Stimulated activated naive CD8-positive, alpha-beta T cell treated with anti-CD3 and anti-CD28 coated beads, Interleukin-15, Interleukin-2, amounts not matched to agents 100 ng/mL and 50 ng/mL, for 24 hours (primary cell): ENCODE data around the gene KCTD19.

Experiments
- H3K27ac Mint-ChIP-seq: one replicate; pipeline ENCODE4 v1.8.0; 2021; ENCODE audit warnings: mild to moderate bottlenecking, mixed read lengths
- H3K27me3 Mint-ChIP-seq: one replicate; pipeline ENCODE4 v1.8.0; 2021; ENCODE audit warnings: mixed read lengths
- H3K36me3 Mint-ChIP-seq: one replicate; pipeline ENCODE4 v1.8.0; 2021; ENCODE audit warnings: low read depth, mixed read lengths
- H3K4me1 Mint-ChIP-seq: one replicate; pipeline ENCODE4 v1.8.0; 2021; ENCODE audit warnings: low read depth, mixed read lengths
- H3K4me3 Mint-ChIP-seq: one replicate; pipeline ENCODE4 v1.8.0; 2021; ENCODE audit warnings: mild to moderate bottlenecking, mixed read lengths
- H3K9me3 Mint-ChIP-seq: one replicate; pipeline ENCODE4 v1.8.0; 2021; ENCODE audit warnings: mixed read lengths

KCTD19 gene

DNA sequence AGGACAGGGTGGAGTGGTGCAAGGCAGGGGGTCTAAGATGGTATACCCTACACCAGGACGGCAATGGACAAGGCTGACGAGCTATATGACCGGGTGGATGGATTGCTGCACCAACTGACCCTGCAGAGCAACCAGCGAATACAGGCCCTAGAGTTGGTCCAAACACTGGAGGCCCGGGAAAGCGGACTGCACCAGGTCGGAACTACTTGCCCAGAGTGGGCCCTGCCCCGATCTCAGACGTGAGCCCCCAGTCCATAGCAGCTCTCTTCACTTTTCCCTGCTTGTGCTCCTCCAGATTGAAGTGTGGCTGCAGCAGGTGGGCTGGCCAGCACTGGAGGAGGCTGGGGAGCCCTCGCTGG is 44.1 kb downstream of the KCTD19 start:
- peaks cover 14% of the 10 kb centered on the region for H3K4me1 Mint-ChIP-seq
- no peaks in the 10 kb centered on the region for H3K27me3 Mint-ChIP-seq
- no peak overlapping the region for H3K4me3 Mint-ChIP-seq
- H3K36me3 Mint-ChIP-seq = peaks cover 16% of the 10 kb centered on the region
- H3K27ac Mint-ChIP-seq = no peak overlapping the region
- no peaks in the 10 kb centered on the region for H3K9me3 Mint-ChIP-seq

DNA sequence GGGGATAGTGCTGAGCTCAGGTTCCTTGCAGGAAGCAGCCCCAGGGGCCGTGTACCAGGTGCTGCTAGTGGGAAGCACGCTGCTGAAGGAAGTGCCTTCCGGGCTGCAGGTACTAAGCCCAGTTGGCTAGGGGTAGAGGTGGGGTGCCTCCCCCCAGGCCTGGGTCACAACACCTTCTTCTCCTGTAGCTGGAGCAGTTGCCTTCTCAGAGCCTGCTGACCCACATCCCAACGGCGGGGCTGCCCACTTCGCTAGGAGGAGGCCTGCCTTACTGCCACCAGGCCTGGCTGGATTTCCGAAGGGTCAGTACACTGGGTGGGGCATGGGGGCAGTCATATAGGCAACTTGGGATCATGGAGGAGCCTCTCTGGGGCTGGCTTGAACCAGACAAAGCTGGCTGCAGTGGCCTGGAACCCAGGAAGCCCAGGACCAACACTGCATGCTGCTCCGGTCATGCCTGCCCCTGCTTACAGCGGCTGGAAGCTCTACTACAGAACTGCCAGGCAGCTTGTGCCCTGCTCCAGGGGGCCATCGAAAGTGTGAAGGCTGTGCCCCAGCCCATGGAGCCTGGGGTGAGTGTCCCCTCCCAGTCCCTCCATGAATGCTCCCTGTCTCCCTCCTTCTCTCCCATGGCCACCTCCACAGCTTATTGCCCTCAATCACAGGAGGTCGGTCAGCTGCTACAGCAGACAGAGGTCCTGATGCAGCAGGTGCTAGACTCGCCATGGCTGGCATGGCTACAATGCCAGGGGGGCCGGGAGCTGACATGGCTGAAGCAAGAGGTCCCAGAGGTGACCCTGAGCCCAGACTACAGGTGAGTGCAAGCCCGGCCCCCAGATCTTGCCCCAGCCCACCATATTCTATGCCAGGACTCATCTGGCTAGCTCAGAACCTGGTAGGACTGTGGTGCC is 44.8 kb downstream of the KCTD19 start:
- peaks cover 22% of the 10 kb centered on the region for H3K36me3 Mint-ChIP-seq
- H3K4me1 Mint-ChIP-seq = peaks cover 20% of the 10 kb centered on the region
- H3K4me3 Mint-ChIP-seq = no peak overlapping the region
- no peaks in the 10 kb centered on the region for H3K27me3 Mint-ChIP-seq
- no peaks in the 10 kb centered on the region for H3K9me3 Mint-ChIP-seq
- H3K27ac Mint-ChIP-seq = no peak overlapping the region

DNA sequence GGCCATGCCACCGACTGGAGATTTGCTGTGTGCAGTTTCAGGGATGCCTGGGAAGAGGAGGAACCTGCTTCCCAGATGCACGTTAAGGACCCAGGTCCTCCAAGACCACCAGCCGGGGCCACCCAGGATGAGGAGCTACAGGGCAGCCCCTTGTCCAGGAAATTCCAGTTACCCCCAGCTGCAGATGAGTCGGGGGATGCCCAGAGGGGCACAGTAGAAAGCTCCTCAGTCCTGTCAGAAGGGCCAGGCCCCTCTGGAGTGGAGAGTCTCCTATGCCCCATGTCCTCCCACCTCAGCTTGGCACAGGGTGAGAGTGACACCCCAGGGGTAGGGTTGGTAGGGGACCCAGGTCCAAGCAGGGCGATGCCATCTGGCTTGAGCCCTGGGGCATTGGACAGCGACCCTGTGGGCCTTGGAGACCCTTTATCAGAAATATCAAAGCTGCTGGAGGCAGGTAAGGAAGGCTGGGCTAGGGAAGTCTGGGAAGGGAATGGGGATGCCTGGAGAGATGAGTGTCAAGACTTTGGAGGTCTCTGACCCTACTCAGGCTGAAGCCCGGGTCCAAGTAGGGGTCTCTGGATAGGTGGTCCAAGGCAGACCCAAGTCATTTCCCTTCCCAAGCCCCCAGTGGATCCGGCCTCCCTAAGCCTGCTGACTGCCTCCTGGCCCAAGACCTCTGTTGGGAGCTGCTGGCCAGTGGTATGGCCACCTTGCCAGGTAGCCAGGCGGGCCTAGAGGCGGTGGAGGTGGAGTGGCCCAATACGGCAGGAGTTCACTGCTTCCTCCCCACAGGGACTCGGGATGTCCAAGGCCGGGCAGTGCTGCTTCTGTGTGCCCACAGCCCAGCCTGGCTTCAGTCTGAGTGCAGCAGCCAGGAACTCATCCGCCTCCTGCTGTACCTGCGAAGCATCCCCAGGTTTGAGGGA is 46.2 kb downstream of the KCTD19 start:
- peaks cover 26% of the 10 kb centered on the region for H3K4me1 Mint-ChIP-seq
- peak overlapping the region; percentile 52 for H3K27ac Mint-ChIP-seq
- no peaks in the 10 kb centered on the region for H3K9me3 Mint-ChIP-seq
- H3K4me3 Mint-ChIP-seq = peak overlapping the region; percentile 69
- H3K27me3 Mint-ChIP-seq = no peaks in the 10 kb centered on the region
- peaks cover 31% of the 10 kb centered on the region for H3K36me3 Mint-ChIP-seq

DNA sequence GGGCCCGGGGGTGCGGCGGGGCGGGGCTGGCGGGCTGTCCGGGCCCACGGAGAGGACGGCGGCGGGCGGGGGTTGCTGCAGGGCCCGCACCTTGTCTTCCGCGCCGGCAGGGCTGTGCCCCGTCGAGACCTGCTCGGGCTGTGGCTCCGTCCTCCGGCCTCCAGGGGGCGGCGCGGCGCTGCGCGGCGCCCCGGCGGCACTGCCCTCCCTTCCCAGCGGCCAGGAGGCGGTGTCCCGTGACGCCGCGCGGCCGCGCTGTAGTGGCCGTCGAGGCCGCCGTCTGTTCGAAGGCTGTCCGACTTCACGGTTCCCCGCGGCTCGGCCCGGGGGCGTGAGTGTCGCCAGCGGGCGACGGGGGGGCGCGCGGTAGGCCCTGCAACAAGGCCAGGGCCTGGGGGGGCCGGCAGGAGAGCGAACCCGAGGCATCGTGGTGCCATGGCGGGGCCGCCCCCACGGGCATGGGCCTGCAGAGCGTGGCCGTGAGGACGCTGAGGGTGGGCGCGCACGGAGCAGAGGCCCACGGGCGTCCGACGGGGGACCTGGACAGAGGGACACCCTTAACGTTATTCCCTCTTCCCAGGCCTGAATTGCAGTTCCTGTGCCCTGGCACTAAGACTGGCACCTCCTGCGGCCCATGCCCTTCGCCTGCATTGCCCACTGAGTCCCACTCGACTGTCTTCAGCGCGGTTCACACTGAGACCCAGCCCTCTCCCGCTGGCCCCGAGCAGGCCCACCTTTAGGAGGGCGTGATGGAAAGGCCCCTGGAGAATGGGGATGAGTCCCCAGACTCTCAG is 47.0 kb downstream of the KCTD19 start, which contains the start of gene PLEKHG4:
Gene PLEKHG4 (plus strand): TSS at position 237 of the 794 bp plus-strand sequence. CDS start 513 bp downstream, at position 750.
- Mint-ChIP-seq H3K27ac (peak within 1 kb of the TSS; percentile 91), H3K4me3 (peak within 1 kb of the TSS; percentile 91), H3K4me1 (peaks cover 26% of the 10 kb centered on the region), H3K9me3 (no peaks in the 10 kb centered on the region), H3K36me3 (peaks cover 33% of the 10 kb centered on the region), H3K27me3 (no peaks in the 10 kb centered on the region)

DNA sequence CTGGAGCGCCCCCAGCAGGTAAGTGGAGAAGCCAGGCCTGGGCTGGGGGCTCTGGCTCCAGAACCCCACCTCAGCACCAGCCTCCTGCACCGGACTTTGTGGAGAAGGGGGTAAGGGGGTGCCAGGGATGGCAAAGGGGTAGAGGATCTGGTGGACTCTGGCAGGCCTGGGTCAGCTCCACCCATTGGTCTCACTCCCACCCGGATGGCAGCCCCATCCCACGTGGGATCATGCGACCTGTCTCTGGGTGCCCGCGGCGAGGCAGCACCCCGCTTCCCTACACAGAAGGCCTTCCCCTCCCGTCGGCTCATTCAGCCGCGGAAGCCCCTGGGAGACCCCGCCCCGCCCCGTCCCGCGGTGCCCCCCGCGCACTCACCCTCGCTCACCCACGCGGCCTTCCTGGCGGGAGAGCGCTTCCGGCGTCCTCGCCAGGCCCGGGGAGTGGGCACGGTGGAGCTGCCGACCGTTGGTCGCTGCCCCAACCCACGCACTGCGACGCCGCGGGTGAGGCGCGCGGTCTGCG is 47.7 kb downstream of the KCTD19 start:
- no peaks in the 10 kb centered on the region for H3K27me3 Mint-ChIP-seq
- H3K27ac Mint-ChIP-seq = peak overlapping the region; percentile 91
- H3K36me3 Mint-ChIP-seq = peaks cover 31% of the 10 kb centered on the region
- peak overlapping the region; percentile 91 for H3K4me3 Mint-ChIP-seq
- H3K4me1 Mint-ChIP-seq = peaks cover 26% of the 10 kb centered on the region
- no peaks in the 10 kb centered on the region for H3K9me3 Mint-ChIP-seq

DNA sequence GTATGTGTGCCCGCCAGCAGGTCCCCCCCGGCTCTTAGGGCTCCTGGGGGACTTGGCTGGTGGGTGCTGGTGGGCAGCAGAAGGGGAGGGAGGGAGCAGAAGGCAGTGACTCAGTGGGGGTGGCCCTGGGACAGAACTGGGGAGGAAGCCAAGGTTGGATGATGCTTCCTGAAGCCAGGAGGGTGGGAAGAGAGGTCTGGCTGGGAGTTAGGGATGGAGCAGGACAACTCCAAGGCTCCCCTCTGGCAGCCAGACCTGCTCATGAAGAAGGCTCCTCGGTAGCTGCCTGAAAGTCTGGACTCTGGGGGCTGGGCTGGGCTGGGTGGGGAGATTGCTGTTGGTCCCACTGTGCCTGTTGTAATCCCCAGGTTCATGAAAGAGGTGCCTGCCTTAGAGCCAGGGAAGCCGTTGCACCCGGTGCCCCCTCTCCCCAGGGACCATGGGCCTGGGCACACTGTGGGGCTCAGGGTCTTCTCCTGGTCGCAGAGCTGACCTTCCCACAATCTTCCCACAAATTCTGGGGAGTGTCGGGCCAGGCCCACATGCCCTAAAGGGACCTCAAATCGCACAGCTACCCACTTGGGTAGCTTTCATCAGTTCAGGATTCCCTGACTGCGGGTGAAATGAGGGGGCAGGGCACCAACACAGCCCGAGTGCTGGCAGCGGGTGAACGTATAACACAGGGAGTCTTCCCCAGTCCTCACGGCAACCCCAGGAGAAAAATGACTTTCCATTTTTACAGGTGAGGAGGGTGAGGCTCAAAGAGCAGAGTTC is 48.4 kb downstream of the KCTD19 start:
- H3K4me3 Mint-ChIP-seq = peak overlapping the region; percentile 91
- peaks cover 26% of the 10 kb centered on the region for H3K4me1 Mint-ChIP-seq
- peaks cover 24% of the 10 kb centered on the region for H3K36me3 Mint-ChIP-seq
- H3K27me3 Mint-ChIP-seq = no peaks in the 10 kb centered on the region
- no peaks in the 10 kb centered on the region for H3K9me3 Mint-ChIP-seq
- H3K27ac Mint-ChIP-seq = peak overlapping the region; percentile 91

DNA sequence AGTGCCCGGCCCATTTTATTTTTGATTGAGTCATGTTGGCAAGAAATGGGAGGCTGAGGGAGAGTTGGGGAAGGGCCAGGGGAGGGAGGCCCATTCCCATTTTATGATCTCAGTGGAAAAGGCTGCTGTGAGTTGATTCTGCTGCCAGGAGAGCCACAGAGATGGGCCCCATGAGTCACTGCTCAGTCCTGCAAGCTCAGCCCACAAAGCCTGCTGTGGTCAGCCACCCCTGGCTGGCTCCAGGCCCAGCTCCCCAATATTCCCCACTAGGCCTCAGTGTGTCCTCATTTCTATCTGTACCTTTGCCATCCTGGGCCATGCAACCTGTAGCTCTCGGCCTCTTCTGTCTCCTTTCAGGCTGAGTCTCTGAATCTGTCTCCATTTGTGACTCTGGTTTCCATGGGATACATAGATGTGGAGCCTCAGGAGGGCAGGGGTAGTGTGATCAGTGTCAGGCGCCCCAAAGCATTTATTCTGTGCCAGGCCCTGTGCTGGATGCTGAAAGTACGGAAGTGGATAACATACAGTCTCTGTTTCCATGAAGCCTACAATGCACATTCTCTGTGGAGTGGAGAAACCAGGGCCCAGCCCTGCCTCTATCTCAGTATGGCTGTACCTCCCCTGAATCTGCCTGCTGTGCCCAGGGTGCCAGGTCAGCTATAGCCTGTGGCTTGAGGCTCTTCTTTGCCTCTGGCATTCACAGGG is 49.1 kb downstream of the KCTD19 start:
- Mint-ChIP-seq H3K4me3 (peak overlapping the region; percentile 91), H3K36me3 (peaks cover 19% of the 10 kb centered on the region), H3K4me1 (peaks cover 26% of the 10 kb centered on the region), H3K9me3 (no peaks in the 10 kb centered on the region), H3K27ac (peak overlapping the region; percentile 90), H3K27me3 (no peaks in the 10 kb centered on the region)

DNA sequence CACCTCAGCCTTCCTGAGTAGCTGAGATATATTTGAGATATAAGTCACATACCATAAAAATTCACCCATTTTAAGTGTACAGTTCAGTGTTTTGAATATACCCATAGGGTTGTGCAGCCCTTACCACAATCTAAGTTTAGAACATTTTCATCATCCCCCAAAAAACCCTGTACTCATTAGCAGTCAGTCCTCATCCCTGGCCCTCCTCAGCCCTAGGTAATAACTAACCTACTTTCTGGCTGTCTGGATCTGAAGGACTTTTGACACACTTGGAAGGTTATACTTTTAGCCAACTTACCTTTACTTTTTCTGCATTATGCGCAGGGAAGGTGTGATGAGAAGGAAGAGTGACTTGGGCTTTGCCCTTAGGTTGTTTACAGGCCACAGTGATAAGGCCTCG is 51.2 kb downstream of the KCTD19 start:
- H3K4me3 Mint-ChIP-seq = no peak overlapping the region
- no peak overlapping the region for H3K27ac Mint-ChIP-seq

DNA sequence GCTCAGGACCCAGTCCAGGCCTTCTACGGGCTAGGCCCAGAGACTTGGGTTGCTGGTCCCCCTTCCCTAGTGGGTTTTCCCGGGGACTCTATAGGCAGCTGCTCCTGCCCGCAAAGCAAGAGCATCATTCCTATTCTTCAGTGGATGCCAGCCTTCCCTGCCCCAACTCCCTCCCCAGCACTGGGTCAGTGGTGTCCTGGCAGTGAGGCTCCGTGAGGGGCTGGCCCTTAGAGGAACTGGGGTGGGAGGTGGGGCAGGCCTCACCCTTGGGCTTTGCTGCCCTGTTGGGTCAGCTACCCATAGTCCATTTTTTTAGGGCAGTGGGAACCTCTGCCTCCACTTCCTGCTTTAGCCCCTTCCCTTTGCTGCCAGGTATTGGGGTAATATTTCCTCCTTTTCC is 55.1 kb downstream of the KCTD19 start:
- Mint-ChIP-seq H3K27me3 (no peaks in the 10 kb centered on the region), H3K4me3 (no peak overlapping the region), H3K36me3 (peaks cover 11% of the 10 kb centered on the region), H3K4me1 (peaks cover 2% of the 10 kb centered on the region), H3K27ac (no peak overlapping the region), H3K9me3 (no peaks in the 10 kb centered on the region)

More for the DNA sequence above, 51.2 kb downstream of the KCTD19 start:
- Mint-ChIP-seq H3K27me3 (no peaks in the 10 kb centered on the region), H3K9me3 (no peaks in the 10 kb centered on the region), H3K4me1 (peaks cover 25% of the 10 kb centered on the region), H3K36me3 (peaks cover 24% of the 10 kb centered on the region)

DNA sequence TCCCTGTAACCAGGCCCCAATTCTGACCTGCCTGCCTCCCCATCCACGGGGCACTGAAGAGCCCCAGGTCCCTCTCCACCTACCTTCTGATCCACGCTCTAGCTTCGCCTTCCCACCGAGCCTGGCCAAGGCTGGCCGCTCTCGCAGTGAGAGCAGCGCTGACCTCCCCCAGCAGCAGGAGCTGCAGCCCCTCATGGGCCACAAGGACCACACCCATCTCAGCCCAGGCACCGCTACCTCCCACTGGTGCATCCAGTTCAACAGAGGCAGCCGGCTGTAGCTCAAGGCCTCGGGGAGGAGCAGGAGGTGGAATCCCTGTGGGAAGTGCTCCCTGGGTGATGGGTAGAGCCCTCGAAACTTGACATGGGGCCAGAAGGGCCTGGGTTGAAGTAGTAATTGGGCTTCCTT is 55.6 kb downstream of the KCTD19 start:
- no peaks in the 10 kb centered on the region for H3K4me1 Mint-ChIP-seq
- H3K27me3 Mint-ChIP-seq = no peaks in the 10 kb centered on the region
- H3K4me3 Mint-ChIP-seq = no peak overlapping the region
- no peak overlapping the region for H3K27ac Mint-ChIP-seq
- no peaks in the 10 kb centered on the region for H3K9me3 Mint-ChIP-seq
- H3K36me3 Mint-ChIP-seq = peaks cover 7% of the 10 kb centered on the region

DNA sequence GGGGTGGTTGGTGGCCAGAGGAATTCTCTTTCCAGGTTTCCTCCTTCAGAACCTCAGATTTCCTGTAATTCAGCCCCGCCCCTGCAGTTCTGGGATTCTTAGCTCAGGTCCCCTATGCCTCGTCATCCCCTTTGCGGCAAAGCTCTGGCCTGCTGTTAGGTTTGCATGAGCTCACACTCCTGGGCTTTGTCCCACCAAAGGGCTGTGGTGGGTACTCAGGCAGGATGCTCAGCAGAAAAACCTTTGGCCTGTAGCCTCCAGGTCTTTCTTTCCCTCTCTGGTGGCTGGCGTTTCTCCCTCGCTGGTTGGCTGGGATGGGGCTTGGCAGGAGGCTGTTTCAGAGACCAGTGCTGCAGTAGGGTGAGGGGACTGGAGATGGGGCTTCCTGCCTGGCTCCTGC is 56.8 kb downstream of the KCTD19 start:
- Mint-ChIP-seq H3K27me3 (no peaks in the 10 kb centered on the region), H3K36me3 (peaks cover 4% of the 10 kb centered on the region)

DNA sequence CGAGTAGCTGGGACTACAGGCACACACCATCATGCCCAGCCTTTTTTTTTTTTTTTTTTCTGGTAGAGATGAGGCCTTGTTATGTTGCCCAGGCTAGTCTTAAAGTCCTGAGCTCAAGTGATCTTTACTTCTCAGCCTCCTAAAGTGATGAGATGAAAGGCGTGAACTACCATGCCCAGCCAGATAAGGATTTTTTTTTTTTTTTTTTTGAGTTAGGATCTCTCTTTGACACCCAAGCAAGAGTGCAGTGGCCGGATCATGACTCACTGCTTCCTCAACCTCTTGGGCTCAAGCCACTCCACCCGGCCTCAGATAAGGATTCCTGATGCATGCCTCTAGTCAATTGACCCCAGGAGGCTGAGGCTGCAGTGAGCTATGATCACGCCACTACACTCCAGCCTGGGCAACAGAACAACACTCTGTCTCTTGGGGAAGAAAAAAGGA is 58.4 kb downstream of the KCTD19 start:
- Mint-ChIP-seq H3K27me3 (peaks cover 2% of the 10 kb centered on the region), H3K36me3 (peaks cover 4% of the 10 kb centered on the region), H3K9me3 (no peaks in the 10 kb centered on the region), H3K4me3 (no peak overlapping the region), H3K27ac (no peak overlapping the region), H3K4me1 (no peaks in the 10 kb centered on the region)

More for the DNA sequence above, 56.8 kb downstream of the KCTD19 start:
- Mint-ChIP-seq H3K9me3 (no peaks in the 10 kb centered on the region), H3K27ac (no peak overlapping the region), H3K4me1 (no peaks in the 10 kb centered on the region), H3K4me3 (no peak overlapping the region)

DNA sequence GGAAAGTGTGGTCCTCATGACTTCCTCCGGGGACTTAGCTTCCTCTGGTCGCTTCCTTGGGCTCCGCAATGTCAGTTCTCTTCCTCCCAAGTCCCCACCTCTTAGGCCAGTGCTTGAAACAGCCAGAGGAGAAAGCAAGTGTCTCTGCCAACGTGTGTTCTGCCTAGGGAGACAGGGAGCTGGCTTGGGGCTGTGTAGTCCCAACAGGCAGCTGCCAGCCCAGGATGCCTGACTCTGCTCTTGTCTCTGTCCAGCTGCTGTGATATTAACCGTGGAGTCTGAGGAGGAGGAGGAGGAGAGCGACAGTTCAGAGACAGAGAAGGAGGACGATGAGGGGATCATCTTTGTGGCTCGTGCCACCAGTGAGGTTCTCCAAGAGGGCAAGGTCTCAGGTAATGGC is 60.7 kb downstream of the KCTD19 start:
- H3K36me3 Mint-ChIP-seq = no peaks in the 10 kb centered on the region
- H3K27me3 Mint-ChIP-seq = peaks cover 4% of the 10 kb centered on the region
- H3K4me1 Mint-ChIP-seq = no peaks in the 10 kb centered on the region
- H3K4me3 Mint-ChIP-seq = no peak overlapping the region
- no peaks in the 10 kb centered on the region for H3K9me3 Mint-ChIP-seq
- no peak overlapping the region for H3K27ac Mint-ChIP-seq
